ENCODE measurements around the gene TLCD3A. TPM values are rescaled to one million over a fixed set of nuclear protein-coding genes. Genes with fewer than 3 reads are reported as not detected.
"Not testable (repeated sequence)": the region's sequence is repeated elsewhere in the genome, so short reads cannot be mapped to it uniquely, and the experiment has no call there.

The TLCD3A gene
- total RNA-seq, 1 donor from 2014 or later: 38.4 TPM

DNA sequence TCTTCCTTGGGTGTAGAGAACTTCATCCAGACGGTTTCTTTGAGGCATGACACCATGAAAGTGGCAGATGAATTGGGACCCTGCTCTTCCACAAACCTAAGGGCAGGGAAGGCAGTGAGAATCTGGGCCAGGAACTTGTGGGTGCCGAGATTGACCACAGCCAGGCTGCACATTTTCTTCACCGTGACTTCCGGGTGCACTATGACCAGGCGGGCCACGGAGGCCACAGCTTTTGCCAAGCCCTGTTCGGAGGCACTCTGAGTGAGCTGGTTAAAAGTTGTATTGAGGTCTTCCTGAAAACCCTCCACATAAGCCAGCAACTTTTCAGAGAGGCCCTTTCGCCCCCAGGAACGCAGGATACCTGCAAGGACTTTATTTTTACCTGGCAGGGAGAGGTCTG lies 13.8 kb downstream of the TLCD3A start:
- Histone ChIP-seq H3K27me3 (ENCODE audit: control insufficient read depth, insufficient read depth, low read length) (no peaks in the 10 kb centered on the region), H3K4me3 (ENCODE audit: low read depth, low read length) (no peak overlapping the region), H3K36me3 (ENCODE audit: control insufficient read depth, insufficient read depth, low read length) (peaks cover 6% of the 10 kb centered on the region)
- TF ChIP-seq, protein P1, sequence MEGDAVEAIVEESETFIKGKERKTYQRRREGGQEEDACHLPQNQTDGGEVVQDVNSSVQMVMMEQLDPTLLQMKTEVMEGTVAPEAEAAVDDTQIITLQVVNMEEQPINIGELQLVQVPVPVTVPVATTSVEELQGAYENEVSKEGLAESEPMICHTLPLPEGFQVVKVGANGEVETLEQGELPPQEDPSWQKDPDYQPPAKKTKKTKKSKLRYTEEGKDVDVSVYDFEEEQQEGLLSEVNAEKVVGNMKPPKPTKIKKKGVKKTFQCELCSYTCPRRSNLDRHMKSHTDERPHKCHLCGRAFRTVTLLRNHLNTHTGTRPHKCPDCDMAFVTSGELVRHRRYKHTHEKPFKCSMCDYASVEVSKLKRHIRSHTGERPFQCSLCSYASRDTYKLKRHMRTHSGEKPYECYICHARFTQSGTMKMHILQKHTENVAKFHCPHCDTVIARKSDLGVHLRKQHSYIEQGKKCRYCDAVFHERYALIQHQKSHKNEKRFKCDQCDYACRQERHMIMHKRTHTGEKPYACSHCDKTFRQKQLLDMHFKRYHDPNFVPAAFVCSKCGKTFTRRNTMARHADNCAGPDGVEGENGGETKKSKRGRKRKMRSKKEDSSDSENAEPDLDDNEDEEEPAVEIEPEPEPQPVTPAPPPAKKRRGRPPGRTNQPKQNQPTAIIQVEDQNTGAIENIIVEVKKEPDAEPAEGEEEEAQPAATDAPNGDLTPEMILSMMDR (IDR thresholded peaks at IDR 0.05; ENCODE audit: insufficient read depth, low read length, poor library complexity, severe bottlenecking): no peak
- no peak for DNase-seq (ENCODE audit: low read depth)

GRCh38 chr17:746783-747629 lies 14.6 kb downstream of the TLCD3A start:
- no peak for DNase-seq (ENCODE audit: low read depth)
- Histone ChIP-seq H3K27me3 (ENCODE audit: control insufficient read depth, insufficient read depth, low read length) (no peaks in the 10 kb centered on the region), H3K36me3 (ENCODE audit: control insufficient read depth, insufficient read depth, low read length) (peaks cover 6% of the 10 kb centered on the region), H3K4me3 (ENCODE audit: low read depth, low read length) (no peak overlapping the region)
- TF ChIP-seq, protein P1 (IDR thresholded peaks at IDR 0.05; ENCODE audit: insufficient read depth, low read length, poor library complexity, severe bottlenecking): no peak

DNA sequence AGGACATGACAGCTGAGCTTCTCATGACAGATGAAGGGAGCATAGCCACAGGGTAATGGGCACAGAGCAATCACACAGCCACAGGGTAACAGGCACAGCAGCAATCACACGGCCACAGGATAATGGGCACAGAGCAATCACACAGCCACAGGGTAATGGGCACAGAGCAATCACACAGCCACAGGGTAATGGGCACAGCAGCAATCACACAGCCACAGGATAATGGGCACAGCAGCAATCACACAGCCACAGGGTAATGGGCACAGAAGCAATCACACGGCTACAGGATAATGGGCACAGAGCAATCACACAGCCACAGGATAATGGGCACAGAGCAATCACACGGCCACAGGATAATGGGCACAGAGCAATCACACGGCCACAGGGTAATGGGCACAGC lies 16.2 kb downstream of the TLCD3A start:
- not testable (repeated sequence) for H3K4me3 ChIP-seq (ENCODE audit: low read depth, low read length); DNase-seq (ENCODE audit: low read depth); H3K27me3 ChIP-seq (ENCODE audit: control insufficient read depth, insufficient read depth, low read length); H3K36me3 ChIP-seq (ENCODE audit: control insufficient read depth, insufficient read depth, low read length)

- H3K4me3 ChIP-seq (ENCODE audit: low read depth, low read length); DNase-seq (ENCODE audit: low read depth); H3K36me3 ChIP-seq (ENCODE audit: control insufficient read depth, insufficient read depth, low read length): not testable (repeated sequence)
Measured at GRCh38 chr17:749359-749758, 17.0 kb downstream of the TLCD3A start.

DNA sequence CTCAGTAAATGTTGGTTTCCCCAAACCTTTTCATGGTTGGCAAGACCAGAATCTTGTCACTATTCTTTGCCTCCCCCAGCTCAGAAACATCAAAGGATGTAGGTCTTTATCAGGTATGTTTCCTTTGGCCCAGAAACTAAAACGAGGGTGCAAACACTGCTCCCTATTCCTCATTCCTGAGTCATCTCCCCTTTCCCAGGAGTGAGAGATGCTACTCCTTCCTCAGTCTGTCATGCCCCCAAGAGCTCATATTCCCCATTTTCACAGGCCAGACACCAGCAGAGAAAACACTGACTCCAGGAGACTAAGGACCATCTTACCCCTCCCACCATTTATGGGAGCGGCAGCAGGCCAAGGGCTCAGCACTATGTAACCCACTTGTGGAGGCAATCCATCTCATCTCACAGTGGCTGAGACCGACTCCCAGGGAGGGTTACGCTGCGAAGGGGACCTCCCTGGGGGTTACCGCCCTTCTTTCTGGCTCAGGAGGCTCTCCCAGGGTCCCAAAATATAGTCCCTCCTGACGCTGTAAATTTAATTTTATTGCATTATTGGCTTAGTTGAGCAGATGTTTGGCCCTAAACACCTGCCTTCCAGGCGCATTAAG lies 18.1 kb downstream of the TLCD3A start:
- TF ChIP-seq, protein P1 (IDR thresholded peaks at IDR 0.05; ENCODE audit: insufficient read depth, low read length, poor library complexity, severe bottlenecking): no peak
- H3K27me3 ChIP-seq (ENCODE audit: control insufficient read depth, insufficient read depth, low read length): no peaks in the 10 kb centered on the region
- no peak for DNase-seq (ENCODE audit: low read depth)
- no peak overlapping the region for H3K4me3 ChIP-seq (ENCODE audit: low read depth, low read length)
- peaks cover 4% of the 10 kb centered on the region for H3K36me3 ChIP-seq (ENCODE audit: control insufficient read depth, insufficient read depth, low read length)

More at GRCh38 chr17:749359-749758, 17.0 kb downstream of the TLCD3A start:
- not testable (repeated sequence) for H3K27me3 ChIP-seq (ENCODE audit: control insufficient read depth, insufficient read depth, low read length)

- no peak for DNase-seq (ENCODE audit: low read depth)
- H3K27me3 ChIP-seq (ENCODE audit: control insufficient read depth, insufficient read depth, low read length): no peaks in the 10 kb centered on the region
- H3K4me3 ChIP-seq (ENCODE audit: low read depth, low read length): peak overlapping the region; percentile 62
- peaks cover 1% of the 10 kb centered on the region for H3K36me3 ChIP-seq (ENCODE audit: control insufficient read depth, insufficient read depth, low read length)
- TF ChIP-seq, protein P1 (IDR thresholded peaks at IDR 0.05; ENCODE audit: insufficient read depth, low read length, poor library complexity, severe bottlenecking): no peak
Measured at GRCh38 chr17:751269-752001, 19.0 kb downstream of the TLCD3A start.
